IMR-90 (cell line): ENCODE results near the gene CIZ1. TPM values are rescaled to one million over a fixed set of nuclear protein-coding genes. Genes with fewer than 3 reads are reported as not detected.

Source experiments
- ATAC-seq: fragments of 200-7000 bp; cut with Tn5 transposase; 2 replicates; pipeline ENCODE4 v1.9.1; 2020; ENCODE audit warnings: low read depth, mild to moderate bottlenecking, moderate library complexity
- BruUV-seq: library from RNA; stranded (reverse); fragments of 400-500 nt; replicated peaks from 2 replicates; lab custom pipeline; 2021; lab: Mats Ljungman, UMichigan
- CTCF ChIA-PET: fragments of 300-600 bp; formaldehyde crosslinking; extraction: SDS; loops from one replicate; lab custom pipeline; 2021; ENCODE audit warnings: antibody characterized with exemption; lab: Yijun Ruan, JAX
- POLR2A ChIA-PET: fragments of 300-600 bp; sonication (Branson Sonifier 250); formaldehyde crosslinking; loops from one replicate; lab custom pipeline; 2022; ENCODE audit warnings: antibody characterized with exemption; ENCODE audit not compliant: unreplicated experiment; lab: Charles Lee
- DNase-seq: peaks from one replicate; pipeline ENCODE4 v3.0.0; 2013
- H2AFZ ChIP-seq: replicated peaks from 2 replicates; pipeline ENCODE3; 2013; ENCODE audit warnings: low read length, mild to moderate bottlenecking; ENCODE audit not compliant: poor library complexity
- H2AK5ac ChIP-seq: 2 replicates; pipeline ENCODE4 v1.6.1; 2013; ENCODE audit warnings: low read depth, low read length, inconsistent platforms
- H2AK9ac ChIP-seq: replicated peaks from 2 replicates; pipeline ENCODE3; 2013; ENCODE audit warnings: mild to moderate bottlenecking, low read depth, low read length, moderate library complexity; ENCODE audit not compliant: poor library complexity
- H2BK120ac ChIP-seq: 2 replicates; pipeline ENCODE4 v1.6.1; 2013; ENCODE audit warnings: low read depth, low read length, inconsistent platforms
- H2BK15ac ChIP-seq: 3 replicates; pipeline ENCODE4 v1.6.1; 2013; ENCODE audit warnings: low read depth, low read length, inconsistent platforms
- H2BK20ac ChIP-seq: 2 replicates; pipeline ENCODE4 v1.6.1; 2013; ENCODE audit warnings: low read depth, mild to moderate bottlenecking, inconsistent platforms, low read length, moderate library complexity
- H2BK5ac ChIP-seq: 2 replicates; pipeline ENCODE4 v1.6.1; 2013; ENCODE audit warnings: mild to moderate bottlenecking, low read depth, low read length, inconsistent platforms; ENCODE audit not compliant: poor library complexity, severe bottlenecking
- H3K14ac ChIP-seq: replicated peaks from 2 replicates; pipeline ENCODE4 v1.6.1; 2013; ENCODE audit warnings: low read depth, low read length, inconsistent platforms
- H3K18ac ChIP-seq: 2 replicates; pipeline ENCODE4 v1.6.1; 2013; ENCODE audit warnings: low read depth, low read length, control low read depth
- H3K23ac ChIP-seq: 2 replicates; pipeline ENCODE4 v1.6.1; 2013; ENCODE audit warnings: low read depth, low read length, inconsistent platforms
- H3K27ac ChIP-seq: 2 replicates; pipeline ENCODE4 v1.5.1; 2013; ENCODE audit warnings: mild to moderate bottlenecking, control low read depth, low read length; ENCODE audit not compliant: insufficient read depth
- H3K27me3 ChIP-seq: 2 replicates; pipeline ENCODE4 v1.6.1; 2013; ENCODE audit warnings: low read length; ENCODE audit not compliant: control insufficient read depth, insufficient read depth
- H3K36me3 ChIP-seq: 2 replicates; pipeline ENCODE4 v1.6.1; 2013; ENCODE audit warnings: low read length, mixed read lengths; ENCODE audit not compliant: control insufficient read depth, insufficient read depth
- H3K4ac ChIP-seq: 2 replicates; pipeline ENCODE4 v1.6.1; 2013; ENCODE audit warnings: low read depth, low read length, inconsistent platforms
- H3K4me1 ChIP-seq: 2 replicates; pipeline ENCODE4 v1.6.1; 2013; ENCODE audit warnings: low read length, mixed read lengths; ENCODE audit not compliant: control insufficient read depth, insufficient read depth
- H3K4me2 ChIP-seq: 2 replicates; pipeline ENCODE4 v1.6.1; 2013; ENCODE audit warnings: low read depth, mild to moderate bottlenecking, control low read depth, low read length, moderate library complexity
- H3K4me3 ChIP-seq: 2 replicates; pipeline ENCODE4 v1.5.1; 2013; ENCODE audit warnings: low read depth, mild to moderate bottlenecking, control low read depth, low read length, moderate library complexity; ENCODE audit not compliant: insufficient read depth
- H3K56ac ChIP-seq: 2 replicates; pipeline ENCODE4 v1.6.1; 2013; ENCODE audit warnings: low read length, inconsistent platforms; ENCODE audit not compliant: insufficient read depth; ENCODE audit errors: extremely low read depth
- H3K79me1 ChIP-seq, 2 experiments: 2 replicates each; pipeline ENCODE4 v1.6.1; 2013; ENCODE audit warnings: low read length in 2 of 2, inconsistent platforms in 1 of 2, low read depth in 1 of 2
- H3K9ac ChIP-seq: 2 replicates; pipeline ENCODE4 v1.6.1; 2013; ENCODE audit warnings: low read depth, low read length, control low read depth
- H3K9me1 ChIP-seq: 2 replicates; pipeline ENCODE4 v1.6.1; 2013; ENCODE audit warnings: low read length, inconsistent platforms; ENCODE audit not compliant: insufficient read depth
- H3K9me3 ChIP-seq: 2 replicates; pipeline ENCODE4 v1.6.1; 2013; ENCODE audit warnings: low read length; ENCODE audit not compliant: control insufficient read depth, insufficient read depth
- H4K20me1 ChIP-seq: 2 replicates; pipeline ENCODE4 v1.6.1; 2013; ENCODE audit warnings: low read length, inconsistent platforms; ENCODE audit not compliant: insufficient read depth
- H4K5ac ChIP-seq: 2 replicates; pipeline ENCODE4 v1.6.1; 2013; ENCODE audit warnings: mild to moderate bottlenecking, low read depth, low read length, control low read depth
- H4K8ac ChIP-seq, 2 experiments: 2 replicates each; pipeline ENCODE4 v1.6.1; 2013; ENCODE audit warnings: low read depth in 2 of 2, low read length in 2 of 2, control low read depth in 1 of 2, inconsistent platforms in 1 of 2
- H4K91ac ChIP-seq: 2 replicates; pipeline ENCODE4 v1.6.1; 2013; ENCODE audit warnings: low read depth, low read length, inconsistent platforms; ENCODE audit not compliant: insufficient read depth
- BHLHE40 ChIP-seq: fragments of 150-350 bp; IDR thresholded peaks from 2 replicates; pipeline ENCODE4 v1.6.1; 2016; ENCODE audit warnings: mild to moderate bottlenecking, low read depth, low read length
- CEBPB ChIP-seq: IDR thresholded peaks from 2 replicates; pipeline ENCODE4 v1.6.1; 2012; ENCODE audit warnings: low read depth, low read length, improper control_type of control experiment
- CHD1 ChIP-seq: IDR thresholded peaks from 2 replicates; pipeline ENCODE4 v1.6.1; 2012; ENCODE audit warnings: low read depth, low read length, improper control_type of control experiment
- CTCF ChIP-seq: conservative IDR thresholded peaks from 2 replicates; pipeline ENCODE4 v1.5.1; 2012; ENCODE audit warnings: mild to moderate bottlenecking, low read depth, low read length, improper control_type of control experiment
- FOS ChIP-seq: fragments of 150-350 bp; IDR thresholded peaks from 2 replicates; pipeline ENCODE4 v1.6.1; 2016; ENCODE audit warnings: low read depth, low read length
- MAFK ChIP-seq: IDR thresholded peaks from 2 replicates; pipeline ENCODE4 v1.6.1; 2012; ENCODE audit warnings: low read depth, low read length, improper control_type of control experiment
- MAZ ChIP-seq: IDR thresholded peaks from 2 replicates; pipeline ENCODE4 v1.6.1; 2012; ENCODE audit warnings: low read depth, mild to moderate bottlenecking, low read length, improper control_type of control experiment, moderate library complexity, borderline replicate concordance
- MXI1 ChIP-seq: IDR thresholded peaks from 2 replicates; pipeline ENCODE4 v1.6.1; 2012; ENCODE audit warnings: low read depth, mild to moderate bottlenecking, low read length, moderate library complexity, borderline replicate concordance
- NFE2L2 ChIP-seq: fragments of 150-350 bp; IDR thresholded peaks from 2 replicates; pipeline ENCODE4 v1.6.1; 2016; ENCODE audit warnings: low read depth, mild to moderate bottlenecking, low read length
- POLR2A ChIP-seq: IDR thresholded peaks from 2 replicates; pipeline ENCODE4 v1.6.1; 2012; ENCODE audit warnings: mild to moderate bottlenecking, low read depth, low read length
- RAD21 ChIP-seq: IDR thresholded peaks from 2 replicates; pipeline ENCODE4 v1.6.1; 2012; ENCODE audit warnings: low read length, improper control_type of control experiment
- RCOR1 ChIP-seq: IDR thresholded peaks from 2 replicates; pipeline ENCODE4 v1.6.1; 2012; ENCODE audit warnings: mild to moderate bottlenecking, low read length, improper control_type of control experiment; ENCODE audit not compliant: insufficient replicate concordance
- RFX5 ChIP-seq: IDR thresholded peaks from 2 replicates; pipeline ENCODE4 v1.8.0; 2012; ENCODE audit warnings: low read depth, mild to moderate bottlenecking, low read length, moderate library complexity
- SMC3 ChIP-seq: fragments of 150-350 bp; IDR thresholded peaks from 2 replicates; pipeline ENCODE4 v1.6.1; 2016; ENCODE audit warnings: low read depth, mild to moderate bottlenecking, antibody characterized with exemption, low read length, moderate library complexity
- USF2 ChIP-seq: fragments of 150-350 bp; IDR thresholded peaks from 2 replicates; pipeline ENCODE4 v1.6.1; 2017; ENCODE audit warnings: mild to moderate bottlenecking, antibody characterized with exemption, low read length, low read depth
- WGBS, 2 experiments: methylation state at CpG; one replicate each; pipeline versions ENCODE4 v1.1.5 to v1.1.7; 2013; ENCODE audit warnings: missing lambda C conversion rate in 2 of 2; ENCODE audit not compliant: insufficient read length in 1 of 2; ENCODE audit errors: extremely low coverage in 2 of 2; 5-methylcytosine and 5-hydroxymethylcytosine counted together
- dilution Hi-C: fragments of 300-500 bp; cut with HindIII; formaldehyde crosslinking; loops from one replicate; pipeline ENCODE4 v1.14.3; 2018; ENCODE audit warnings: low sequenced_read_pairs; ENCODE audit not compliant: unreplicated experiment
- in situ Hi-C: fragments of 300-500 bp; cut with MboI; formaldehyde crosslinking; loops from 3 replicates; pipeline ENCODE4 v1.14.3; 2019; ENCODE audit warnings: low sequenced_read_pairs, inconsistent platforms, mixed read lengths
- intact Hi-C: fragments of 100-400 bp; cut with micrococcal nuclease; formaldehyde crosslinking; loops from 2 replicates; pipeline ENCODE4 v1.10.0; 2022
- polyA plus RNA-seq, 3 experiments: library from polyadenylated mRNA; depleted of rRNA; stranded (reverse); fragments of >200 nt; gene quantifications; 2 replicates each; pipeline ENCODE4 v1.2.3, GENCODE V29; 2012; ENCODE audit warnings: low replicate concordance in 1 of 3
- total RNA-seq: library from RNA; depleted of rRNA; stranded (reverse); fragments of >200 nt; gene quantifications from 2 replicates; pipeline ENCODE4 v1.2.3, GENCODE V29; 2012
- TF ChIP-seq, protein P1 (sequence below): fragments of 150-350 bp; IDR thresholded peaks from 2 replicates; pipeline ENCODE4 v1.6.1; 2016; ENCODE audit warnings: low read depth, mild to moderate bottlenecking, low read length, moderate library complexity, borderline replicate concordance

CIZ1 gene
- total and polyA plus RNA-seq, 2 of the 4 experiments (the other 2 are of a cell fraction), result 13.8 to 51.9 TPM

DNA sequence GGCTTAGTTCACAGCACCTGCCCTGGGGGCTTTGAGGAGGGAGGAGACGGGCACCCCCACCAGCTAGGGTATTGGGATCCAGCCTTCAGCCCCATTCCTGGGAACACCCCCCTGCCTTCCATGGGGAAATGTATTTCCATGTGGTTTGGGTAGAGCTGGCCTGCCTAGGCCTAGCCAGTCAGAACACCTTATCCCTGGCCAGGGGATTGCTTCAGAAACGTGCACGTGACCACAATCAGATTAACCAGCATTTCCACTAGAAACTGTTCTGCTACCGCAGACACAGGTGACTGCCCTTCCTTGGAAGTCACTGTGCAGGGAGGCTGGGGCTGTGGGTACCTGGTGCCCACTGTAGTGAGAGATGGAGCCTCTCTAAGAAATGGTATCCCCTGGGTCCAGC, 17.3 kb downstream of the CIZ1 start:
- Histone ChIP-seq H2AK9ac (peak overlapping the region; percentile 23), H3K79me1 (peaks cover 6 to 42% of the 10 kb centered on the region in 2 experiments; a peak in 3 of 4 replicates), H4K8ac (peak overlapping the region in 1 of 2 experiments; percentile 27; a peak in 1 of 4 replicates), H3K4me2 (no peak overlapping the region), H3K27ac (no peak overlapping the region), H3K56ac (no peak overlapping the region), H3K23ac (no peak overlapping the region), H3K4ac (no peak overlapping the region; the same call in 1 of the 2 replicates), H3K9me3 (peaks cover 4% of the 10 kb centered on the region), H3K14ac (0 out of 2 replicates have a peak overlapping the region, but pooled peaks have one; percentile 35), H2AK5ac (peak overlapping the region; percentile 70; the same call in 1 of the 2 replicates), H3K4me1 (peaks cover 14% of the 10 kb centered on the region), H4K5ac (no peak overlapping the region), H3K27me3 (no peaks in the 10 kb centered on the region), H4K20me1 (peaks cover 7% of the 10 kb centered on the region; the same call in 1 of the 2 replicates), H3K4me3 (no peak overlapping the region), H3K36me3 (peaks cover 44% of the 10 kb centered on the region), H2AFZ (no peak overlapping the region), H2BK120ac (no peak overlapping the region), H3K9me1 (peaks cover 23% of the 10 kb centered on the region), H2BK5ac (peak overlapping the region; percentile 41), H2BK20ac (no peak overlapping the region), H2BK15ac (no peak overlapping the region), H4K91ac (no peak overlapping the region; the same call in 1 of the 2 replicates), H3K18ac (no peak overlapping the region), H3K9ac (no peak overlapping the region)
- in situ Hi-C loops (no loop called here), dilution Hi-C loops (no loop called here), intact Hi-C loops (no loop called here)
- whole genome bisulfite sequencing, 2 experiments, result 100% methylated on average over 1 of the region's 4 CpGs; no CpG with 5 or more reads in 1 of the 2 experiments
- no peak for DNase-seq
- TF ChIP-seq BHLHE40 (no peak), CTCF (no peak), FOS (no peak), RCOR1 (no peak), CEBPB (no peak), USF2 (no peak), NFE2L2 (no peak), POLR2A (no peak), RFX5 (no peak), RAD21 (no peak), CHD1 (no peak), MAFK (no peak), SMC3 (no peak), MXI1 (no peak), MAZ (no peak)
- TF ChIP-seq, protein P1, sequence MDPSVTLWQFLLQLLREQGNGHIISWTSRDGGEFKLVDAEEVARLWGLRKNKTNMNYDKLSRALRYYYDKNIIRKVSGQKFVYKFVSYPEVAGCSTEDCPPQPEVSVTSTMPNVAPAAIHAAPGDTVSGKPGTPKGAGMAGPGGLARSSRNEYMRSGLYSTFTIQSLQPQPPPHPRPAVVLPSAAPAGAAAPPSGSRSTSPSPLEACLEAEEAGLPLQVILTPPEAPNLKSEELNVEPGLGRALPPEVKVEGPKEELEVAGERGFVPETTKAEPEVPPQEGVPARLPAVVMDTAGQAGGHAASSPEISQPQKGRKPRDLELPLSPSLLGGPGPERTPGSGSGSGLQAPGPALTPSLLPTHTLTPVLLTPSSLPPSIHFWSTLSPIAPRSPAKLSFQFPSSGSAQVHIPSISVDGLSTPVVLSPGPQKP, result no peak
- no peak for ATAC-seq
- POLR2A ChIA-PET, result interaction anchor here (0.9 kb wide), 1 partner anchor 17 kb away, joined by 4 read pairs; no protein-coding TSS in a partner anchor
- BruUV-seq, result no TSS peak
- CTCF ChIA-PET, result no interaction called here
